ENCODE data around the gene COX19. TPM values are rescaled to one million over a fixed set of nuclear protein-coding genes. Genes with fewer than 3 reads are reported as not detected.

The COX19 gene, protein sequence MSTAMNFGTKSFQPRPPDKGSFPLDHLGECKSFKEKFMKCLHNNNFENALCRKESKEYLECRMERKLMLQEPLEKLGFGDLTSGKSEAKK
- total RNA-seq: 6.3 and 7.9 TPM in 2 replicates

DNA sequence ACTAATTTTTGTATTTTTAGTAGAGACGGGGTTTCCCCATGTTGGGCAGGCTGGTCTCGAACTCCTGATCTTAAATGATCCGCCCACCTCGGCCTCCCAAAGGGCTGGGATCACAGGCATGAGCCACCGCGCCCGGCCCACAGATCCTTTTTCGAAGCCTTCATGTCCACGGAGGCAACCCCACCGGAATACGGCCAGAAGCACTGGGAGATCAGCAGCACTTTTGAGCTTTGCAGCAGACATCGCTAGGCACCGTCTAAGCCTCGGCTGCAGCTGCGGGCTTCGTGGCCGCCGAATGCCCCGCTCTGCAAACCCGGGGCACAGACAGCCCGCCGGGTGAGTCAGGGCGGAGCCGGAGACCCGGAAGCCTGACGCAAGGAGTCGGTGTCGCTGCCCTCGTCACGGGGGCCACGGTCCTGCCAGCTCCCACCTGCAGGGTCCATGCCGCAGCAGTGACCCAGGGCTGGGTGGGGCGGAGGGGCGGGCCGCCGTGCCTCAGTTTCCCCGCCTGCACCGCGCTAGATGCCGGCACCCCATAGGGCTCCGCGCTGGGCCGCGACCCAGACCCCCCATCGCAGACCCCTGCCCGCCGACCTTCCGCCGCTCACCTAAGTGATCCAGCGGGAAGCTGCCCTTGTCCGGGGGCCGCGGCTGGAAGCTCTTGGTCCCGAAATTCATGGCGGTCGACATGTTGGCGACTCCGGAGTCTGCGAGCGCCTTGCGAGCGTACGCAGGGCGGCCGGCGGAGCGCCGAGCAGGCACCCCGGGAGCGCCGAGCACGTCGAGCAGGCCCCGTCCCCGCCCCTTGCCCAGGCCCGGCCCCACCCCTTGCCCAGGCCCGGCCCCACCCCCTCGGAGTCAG is at the start of gene COX19:
COX19 (minus strand) TSS at position 730 of the 862 bp plus-strand sequence; CDS start at position 690, 40 bp downstream.

DNA sequence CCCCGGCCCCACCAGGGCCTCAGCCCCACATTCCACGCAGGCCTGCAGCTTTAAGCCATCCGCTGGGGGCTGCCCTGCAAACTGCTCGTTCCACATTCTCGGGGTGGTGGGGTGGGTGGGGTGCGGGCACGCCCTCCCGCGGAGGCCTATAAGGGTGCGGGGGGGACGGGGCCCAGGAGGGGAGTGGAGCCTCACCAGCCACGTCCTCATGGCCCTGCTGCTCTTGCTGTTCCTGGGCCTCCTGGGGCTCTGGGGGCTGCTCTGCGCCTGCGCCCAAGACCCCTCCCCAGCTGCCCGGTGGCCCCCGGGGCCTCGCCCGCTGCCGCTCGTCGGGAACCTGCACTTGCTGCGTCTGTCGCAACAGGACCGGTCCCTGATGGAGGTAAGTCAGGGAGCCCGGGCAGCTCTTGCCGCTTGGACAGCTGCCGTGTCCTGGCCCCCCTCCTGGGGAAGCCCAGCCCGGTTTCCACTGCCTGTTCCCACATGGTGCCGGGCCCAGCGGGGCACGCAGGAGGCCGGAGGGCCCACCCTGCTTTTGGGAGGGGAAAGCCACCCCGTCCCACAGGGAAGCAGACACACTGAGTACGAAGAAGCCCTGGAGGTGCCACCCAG is 7.8 kb upstream of the COX19 start, which contains the start of gene CYP2W1:
CYP2W1 (plus strand) TSS at position 178 of the 612 bp plus-strand sequence; CDS start at position 209, 31 bp downstream.

DNA sequence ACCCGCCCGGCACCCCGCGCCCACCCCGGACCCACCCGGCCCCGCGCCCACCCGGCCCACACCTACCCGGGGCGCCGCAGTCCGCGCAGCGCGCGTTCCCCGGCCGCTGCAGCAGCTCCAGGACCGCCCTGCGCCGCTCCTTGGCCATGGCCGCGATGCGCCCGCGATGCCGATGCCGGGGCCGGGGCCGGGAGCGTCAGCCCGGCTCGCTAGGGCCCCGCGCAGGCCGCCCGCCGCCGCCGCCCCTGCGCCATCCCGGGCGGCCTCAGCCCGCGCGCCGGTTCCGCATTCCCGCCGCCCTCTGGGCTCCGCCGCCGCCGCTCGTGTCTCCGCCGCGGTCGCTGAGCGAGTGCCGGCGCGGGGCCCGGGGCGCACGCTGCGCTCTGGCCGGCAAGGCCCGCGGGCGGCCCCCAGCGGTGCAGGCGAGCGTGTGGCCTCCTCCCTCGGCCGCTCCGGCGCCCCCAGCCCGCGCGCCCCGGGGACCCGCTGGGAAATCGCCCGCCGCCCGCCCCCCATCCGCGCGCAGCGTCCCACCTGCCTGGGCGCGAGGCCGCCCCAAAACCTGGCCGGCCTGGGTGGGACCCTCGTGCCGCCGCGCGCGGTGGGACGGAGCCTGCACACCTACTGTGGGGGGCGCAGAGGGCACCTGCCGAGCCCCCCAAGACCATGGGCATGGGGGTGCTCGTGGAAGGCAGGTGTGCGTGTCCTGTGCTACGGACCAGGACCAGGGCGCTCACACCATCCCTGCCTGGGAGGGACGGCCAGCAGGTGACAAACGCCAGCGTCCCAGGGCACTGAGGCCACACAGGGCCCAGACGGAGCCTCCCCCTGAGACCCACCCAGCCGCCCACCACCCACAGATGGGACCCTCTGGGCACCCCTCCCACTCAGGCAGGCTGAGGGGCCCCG is 20.8 kb downstream of the COX19 start, which contains the start of gene ADAP1:
ADAP1 (minus strand) TSS at position 351 of the 909 bp plus-strand sequence; CDS start at position 148, 203 bp downstream.

Other genes starting within 250 kb of the COX19 start
- gene DNAAF5, start 248.8 kb downstream of the COX19 start, total RNA-seq: 34.8 and 49.8 TPM in 2 replicates
- gene PRKAR1B, start 248.3 kb downstream of the COX19 start, total RNA-seq: 11.2 and 15.6 TPM in 2 replicates
- gene SUN1, start 143.1 kb downstream of the COX19 start, total RNA-seq: 88.6 and 96.7 TPM in 2 replicates
- 18.7 and 30.1 TPM in 2 replicates for gene GET4, start 99.0 kb downstream of the COX19 start, total RNA-seq
- 9.9 and 31.4 TPM in 2 replicates for gene ADAP1, start 20.9 kb downstream of the COX19 start, total RNA-seq
- gene CYP2W1, start 7.6 kb upstream of the COX19 start, total RNA-seq: not detected in 2 replicates
- gene GPR146, start 69.0 kb upstream of the COX19 start, total RNA-seq: not detected in 2 replicates
- under 0.01 TPM in 1 of 2 replicates, not detected in the other for gene GPER1, start 112.6 kb upstream of the COX19 start, total RNA-seq
- gene ZFAND2A, start 184.6 kb upstream of the COX19 start, total RNA-seq: 13.9 and 16.2 TPM in 2 replicates

Measured in hair follicular keratinocyte (primary cell).